Naive B cell (primary cell): ENCODE measurements around the gene MZT2B. TPM values are rescaled to one million over a fixed set of nuclear protein-coding genes. Genes with fewer than 3 reads are reported as not detected.
"Not testable (repeated sequence)": the region's sequence is repeated elsewhere in the genome, so short reads cannot be mapped to it uniquely, and the experiment has no call there.

Source experiments
- ATAC-seq, 2 donors: fragments of 150-1000 bp; cut with Tn5 transposase; 2 replicates each; pipeline ENCODE4 v1.10.0; 2021; ENCODE audit warnings: low read depth in 2 of 2, mild to moderate bottlenecking in 2 of 2, moderate library complexity in 2 of 2
- DNase-seq: peaks from one replicate; pipeline ENCODE4 v3.0.0; 2022
- H3K27ac Mint-ChIP-seq, 6 donors: one replicate each; pipeline ENCODE4 v1.8.0; 2020 to 2022; ENCODE audit warnings: mild to moderate bottlenecking in 6 of 6, mixed read lengths in 6 of 6, moderate library complexity in 5 of 6, inconsistent platforms in 2 of 6
- H3K27me3 Mint-ChIP-seq, 3 donors: one replicate each; pipeline ENCODE4 v1.8.0; 2021 to 2022; ENCODE audit warnings: mixed read lengths in 3 of 3, mild to moderate bottlenecking in 1 of 3
- H3K36me3 Mint-ChIP-seq, 2 donors: one replicate each; pipeline ENCODE4 v1.8.0; 2020 to 2022; ENCODE audit warnings: mixed read lengths in 2 of 2, inconsistent platforms in 1 of 2, mild to moderate bottlenecking in 1 of 2
- H3K4me1 Mint-ChIP-seq, 3 donors: one replicate each; pipeline ENCODE4 v1.8.0; 2020 to 2022; ENCODE audit warnings: mixed read lengths in 3 of 3, inconsistent platforms in 1 of 3, mild to moderate bottlenecking in 1 of 3, moderate library complexity in 1 of 3
- H3K4me3 Mint-ChIP-seq, 8 donors: one replicate each; pipeline ENCODE4 v1.8.0; 2020 to 2022; ENCODE audit warnings: mild to moderate bottlenecking in 8 of 8, mixed read lengths in 8 of 8, moderate library complexity in 8 of 8, inconsistent platforms in 2 of 8
- H3K9me3 Mint-ChIP-seq, 7 donors: one replicate each; pipeline ENCODE4 v1.8.0; 2020 to 2022; ENCODE audit warnings: mixed read lengths in 7 of 7, mild to moderate bottlenecking in 5 of 7, inconsistent platforms in 2 of 7, moderate library complexity in 1 of 7
- polyA plus RNA-seq, 6 donors: library from polyadenylated mRNA; unstranded; fragments of 300-500 nt; fragmentation: Illumina TruSeq; gene quantifications; one replicate each; pipeline ENCODE4 v1.2.3, GENCODE V29; 2021; ENCODE audit warnings: low read depth in 6 of 6

The MZT2B gene
- polyA plus RNA-seq, 6 donors from 2014 or later = 118 to 165 (median 141) TPM

DNA sequence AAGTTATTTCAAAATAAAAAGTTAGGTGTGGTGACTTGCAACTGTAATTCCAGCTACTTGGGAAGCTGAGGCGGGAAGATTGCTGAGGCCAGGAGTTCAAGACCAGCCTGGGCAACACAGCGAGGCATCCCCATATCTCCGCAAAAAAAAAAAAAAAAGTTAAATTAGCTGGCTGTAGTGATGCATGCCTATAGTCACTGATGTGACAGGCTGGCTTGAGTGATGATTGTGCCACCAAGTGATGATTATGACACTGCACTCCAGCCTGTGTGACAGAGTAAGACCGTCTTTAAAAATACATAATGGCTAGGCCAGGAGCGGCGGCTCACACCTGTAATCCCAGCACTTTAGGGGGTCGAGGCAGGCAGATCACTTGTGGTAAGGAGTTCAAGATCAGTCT is 12.2 kb upstream of the MZT2B start:
- Mint-ChIP-seq H3K9me3 (no peaks in the 10 kb centered on the region), H3K4me3 (no peak overlapping the region), H3K27ac (no peak overlapping the region), H3K36me3 (peaks cover 5% of the 10 kb centered on the region in 2 donors), H3K27me3 (no peaks in the 10 kb centered on the region), H3K4me1 (no peaks in the 10 kb centered on the region)
- no peak for DNase-seq
- no peak for ATAC-seq

DNA sequence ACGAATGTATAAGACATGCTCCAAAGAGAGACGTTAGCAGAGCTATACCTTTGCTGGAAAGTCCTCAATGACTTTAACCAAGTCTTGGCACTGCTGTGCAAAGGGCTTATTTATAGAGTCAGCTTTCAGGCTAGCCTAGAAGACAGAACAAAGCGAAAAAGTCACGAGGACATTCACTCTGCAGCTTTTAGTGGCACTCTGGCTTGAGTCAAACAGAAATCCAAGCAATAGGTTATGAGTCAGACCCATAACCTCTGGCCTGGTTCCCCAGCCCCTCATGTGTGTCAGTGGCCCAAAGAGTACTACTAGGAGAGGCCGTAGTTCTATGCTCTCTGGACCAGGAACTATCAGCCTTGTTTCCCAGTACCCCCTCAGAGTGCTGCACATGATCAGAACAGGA is 7.2 kb upstream of the MZT2B start:
- not testable (repeated sequence) for H3K9me3 Mint-ChIP-seq, H3K36me3 Mint-ChIP-seq, ATAC-seq, DNase-seq, H3K27me3 Mint-ChIP-seq, H3K27ac Mint-ChIP-seq
- Mint-ChIP-seq H3K4me1 (peaks cover 4 to 10% (median 8%) of the 10 kb centered on the region in 3 donors), H3K4me3 (peak overlapping the region in 1 of 8 donors; percentile 30)

DNA sequence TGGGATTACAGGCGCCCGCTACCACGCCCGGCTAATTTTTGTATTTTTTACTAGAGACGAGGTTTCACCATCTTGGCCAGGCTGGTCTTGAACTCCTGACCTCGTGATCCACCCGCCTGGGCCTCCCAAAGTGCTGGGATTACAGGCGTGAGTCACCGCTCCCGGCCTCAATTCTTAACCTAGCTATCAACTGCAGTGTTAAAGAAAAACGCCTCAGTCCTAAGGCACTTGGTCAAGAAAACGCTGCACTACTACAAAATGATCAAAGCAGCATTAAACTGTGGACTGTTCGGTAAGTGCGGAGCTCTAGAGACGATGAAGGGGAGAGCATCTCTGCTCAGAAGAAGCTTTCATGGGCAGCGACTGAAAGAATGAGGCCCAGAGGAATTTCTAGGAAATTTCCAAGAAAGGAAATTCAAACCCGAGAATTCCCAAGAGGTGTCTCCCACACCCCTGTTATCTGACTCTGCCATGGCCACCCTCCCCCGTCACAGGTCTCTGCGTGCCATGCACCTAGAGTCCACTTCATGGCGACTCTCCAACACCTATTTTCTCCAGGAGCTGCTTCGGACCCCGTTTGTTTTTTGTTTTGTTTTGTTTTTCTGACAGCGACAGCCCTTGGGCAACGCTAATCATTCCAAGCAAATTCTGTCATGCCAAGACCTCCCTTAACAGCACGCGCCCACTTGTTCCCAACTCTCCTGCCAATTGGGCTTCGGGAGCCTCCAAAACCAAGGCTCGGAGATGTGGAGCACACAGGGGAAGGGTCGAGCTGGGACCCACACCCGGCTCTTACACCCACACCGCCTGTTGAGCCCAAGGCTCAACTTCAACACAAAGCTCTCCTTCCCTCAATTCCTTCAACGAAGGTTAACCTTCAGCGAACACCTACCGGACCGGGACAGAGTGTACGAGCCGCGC is 1.4 kb upstream of the MZT2B start:
- H3K27me3 Mint-ChIP-seq, DNase-seq, ATAC-seq, H3K36me3 Mint-ChIP-seq, H3K9me3 Mint-ChIP-seq: not testable (repeated sequence)
- H3K4me1 Mint-ChIP-seq = peaks cover 16 to 39% (median 38%) of the 10 kb centered on the region in 3 donors
- H3K27ac Mint-ChIP-seq = peak overlapping the region; percentile 88 to 97 (median 94)
- H3K4me3 Mint-ChIP-seq = peak overlapping the region; percentile 87 to 98 (median 92)

DNA sequence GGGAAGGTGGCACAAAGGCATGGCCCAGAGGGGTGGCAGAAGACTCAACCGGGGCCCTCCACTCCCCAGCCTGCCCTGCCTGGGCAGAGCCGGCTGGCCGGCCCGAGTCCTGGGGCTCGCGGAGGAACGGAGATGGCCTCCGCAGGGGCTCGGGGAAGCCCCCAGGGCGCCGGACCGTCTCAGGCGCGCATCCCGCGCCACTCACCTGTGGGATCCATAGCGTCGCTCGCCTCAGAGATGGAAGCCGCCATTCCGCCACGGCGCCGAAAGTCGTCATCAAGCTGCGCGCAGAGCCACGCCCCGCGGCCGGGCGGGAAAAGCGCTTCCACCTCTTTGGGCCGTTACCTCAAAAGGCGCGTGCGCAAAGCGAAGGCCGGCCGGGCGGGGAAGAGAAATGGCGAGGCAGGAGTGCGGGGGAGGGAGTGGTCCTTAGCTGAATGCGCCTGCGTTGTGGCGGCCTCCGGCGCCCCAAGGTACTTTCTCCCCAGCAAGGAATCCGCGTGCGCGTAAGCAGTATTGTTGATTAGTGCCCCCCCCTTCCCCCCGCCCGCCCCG is 660 bp upstream of the MZT2B start, which contains the start of gene SMPD4:
Gene SMPD4, minus strand, starts transcription at position 278 of the 555 bp plus-strand sequence. CDS start 5,010 bp downstream, outside the sequence.
- DNase-seq = peak; percentile 98
- H3K27me3 Mint-ChIP-seq = no peaks in the 10 kb centered on the region
- peak; percentile 71 to 74 for ATAC-seq
- H3K4me3 Mint-ChIP-seq = peak within 1 kb of the TSS; percentile 87 to 98 (median 92)
- peaks cover 19 to 46% (median 43%) of the 10 kb centered on the region in 3 donors for H3K4me1 Mint-ChIP-seq
- no peaks in the 10 kb centered on the region for H3K36me3 Mint-ChIP-seq
- peak within 1 kb of the TSS; percentile 88 to 97 (median 94) for H3K27ac Mint-ChIP-seq
- no peaks in the 10 kb centered on the region for H3K9me3 Mint-ChIP-seq

DNA sequence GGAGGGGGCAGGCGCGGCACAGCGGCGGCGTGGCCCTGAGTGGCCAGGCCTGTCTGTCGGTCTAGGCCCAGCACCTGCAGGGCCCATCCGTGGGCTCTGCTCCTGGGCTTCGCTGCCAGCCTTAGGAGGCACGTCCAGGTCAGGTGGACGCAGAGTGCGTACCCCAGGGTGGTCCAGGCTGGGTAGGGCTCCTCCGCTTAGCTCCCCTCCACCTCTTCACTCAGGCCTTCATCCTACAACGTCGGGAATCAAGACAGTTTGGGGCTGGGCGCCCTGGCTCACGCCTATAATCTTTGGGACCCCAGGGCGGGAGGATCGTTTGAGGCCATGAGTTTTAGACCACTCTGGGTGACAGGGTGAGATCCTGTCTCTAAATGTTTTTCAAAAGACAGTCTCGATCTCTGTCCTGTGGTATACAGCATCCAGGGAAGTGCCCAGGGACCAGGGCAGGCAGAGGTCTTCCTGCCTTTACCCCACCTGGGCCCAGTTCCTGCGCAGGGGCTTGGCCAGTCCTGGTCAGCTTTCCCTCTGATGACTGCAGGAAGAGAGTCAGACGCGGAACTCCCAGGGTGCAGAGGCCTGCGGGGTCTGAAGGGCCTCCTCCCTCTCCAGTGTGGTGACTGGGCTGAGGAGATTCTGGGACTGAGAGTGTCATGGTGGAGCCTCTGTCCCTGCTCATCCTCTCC is 907 bp downstream of the MZT2B start:
- not testable (repeated sequence) for ATAC-seq, DNase-seq, H3K27me3 Mint-ChIP-seq, H3K9me3 Mint-ChIP-seq, H3K36me3 Mint-ChIP-seq
- peak overlapping the region; percentile 57 to 89 (median 76) for H3K4me3 Mint-ChIP-seq
- peak overlapping the region in 1 of 6 donors; percentile 51 for H3K27ac Mint-ChIP-seq
- peaks cover 15 to 42% (median 40%) of the 10 kb centered on the region in 3 donors for H3K4me1 Mint-ChIP-seq

DNA sequence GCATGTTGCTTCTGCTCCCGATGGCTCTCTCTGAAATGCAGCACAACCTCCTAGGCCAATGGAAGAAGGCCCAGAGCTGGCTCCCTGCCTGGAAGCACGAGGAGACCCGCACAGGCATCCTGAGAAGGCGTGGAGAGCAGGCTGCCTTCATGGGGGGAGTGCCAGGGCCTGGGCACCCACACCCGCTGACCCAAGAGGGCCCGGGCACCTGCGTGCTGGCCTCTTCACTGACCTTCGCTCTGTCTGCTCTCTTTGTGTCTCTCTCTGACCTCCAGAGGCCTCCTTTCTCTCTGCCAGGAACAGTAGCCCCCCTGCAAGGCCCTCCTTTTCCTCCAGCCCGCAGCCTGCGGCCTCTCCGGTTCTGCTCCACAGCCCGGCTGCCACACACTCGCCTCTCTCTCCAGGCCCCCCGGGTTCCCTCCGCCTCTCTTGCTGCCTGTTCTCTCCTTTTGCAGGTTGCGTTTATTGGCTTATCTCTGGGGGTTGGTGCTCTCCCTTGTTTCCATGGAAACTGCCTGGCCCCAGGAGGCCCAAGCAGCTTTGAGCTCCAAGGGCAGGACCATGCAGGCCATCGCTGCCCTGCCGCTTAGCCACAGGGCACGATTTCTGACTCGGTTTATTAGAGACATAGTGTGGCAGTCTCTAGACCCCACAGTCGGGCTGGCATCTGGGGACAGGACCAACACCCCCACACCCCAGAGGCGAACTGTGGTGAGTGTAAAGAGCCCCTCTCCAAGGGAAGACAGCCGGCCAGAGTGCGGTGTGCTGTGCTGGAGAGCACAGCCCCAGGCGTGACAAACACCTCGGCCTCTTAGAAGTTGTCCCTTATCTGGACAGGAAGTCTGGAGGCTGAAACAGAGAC is 1.7 kb downstream of the MZT2B start:
- Mint-ChIP-seq H3K36me3 (no peaks in the 10 kb centered on the region), H3K4me1 (peaks cover 15 to 39% (median 36%) of the 10 kb centered on the region in 3 donors), H3K27ac (peak overlapping the region in 4 of 6 donors; percentile 29 to 71 (median 46)), H3K27me3 (no peaks in the 10 kb centered on the region), H3K4me3 (peak overlapping the region; percentile 57 to 89 (median 74)), H3K9me3 (no peaks in the 10 kb centered on the region)
- ATAC-seq (no peak), DNase-seq (no peak)

DNA sequence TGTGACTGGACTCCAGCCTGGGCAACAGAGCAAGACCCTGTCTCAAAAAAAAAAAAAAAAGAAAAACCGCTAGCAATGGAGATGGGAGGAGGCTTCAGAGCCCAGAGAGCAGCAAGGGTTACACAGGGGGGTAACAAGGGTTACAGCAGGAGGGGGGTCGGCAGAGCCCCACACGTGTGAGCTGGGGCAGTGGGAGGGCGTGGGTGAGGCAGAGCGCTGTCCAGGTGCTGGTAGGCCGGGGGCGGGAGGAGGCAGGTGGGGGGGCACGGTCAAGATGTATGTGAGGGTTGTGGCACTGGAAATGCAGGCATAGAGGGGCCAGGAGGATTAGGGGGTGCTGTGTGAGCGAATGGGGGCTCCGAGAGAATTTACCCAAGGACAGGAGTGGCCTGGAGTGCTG is 3.4 kb downstream of the MZT2B start:
- Mint-ChIP-seq H3K27me3 (no peaks in the 10 kb centered on the region), H3K27ac (peak overlapping the region in 1 of 6 donors; percentile 11), H3K4me3 (peak overlapping the region in 3 of 8 donors; percentile 25 to 84 (median 41)), H3K4me1 (peaks cover 15 to 33% (median 27%) of the 10 kb centered on the region in 3 donors), H3K9me3 (no peaks in the 10 kb centered on the region), H3K36me3 (no peaks in the 10 kb centered on the region)
- DNase-seq (no peak), ATAC-seq (no peak)

DNA sequence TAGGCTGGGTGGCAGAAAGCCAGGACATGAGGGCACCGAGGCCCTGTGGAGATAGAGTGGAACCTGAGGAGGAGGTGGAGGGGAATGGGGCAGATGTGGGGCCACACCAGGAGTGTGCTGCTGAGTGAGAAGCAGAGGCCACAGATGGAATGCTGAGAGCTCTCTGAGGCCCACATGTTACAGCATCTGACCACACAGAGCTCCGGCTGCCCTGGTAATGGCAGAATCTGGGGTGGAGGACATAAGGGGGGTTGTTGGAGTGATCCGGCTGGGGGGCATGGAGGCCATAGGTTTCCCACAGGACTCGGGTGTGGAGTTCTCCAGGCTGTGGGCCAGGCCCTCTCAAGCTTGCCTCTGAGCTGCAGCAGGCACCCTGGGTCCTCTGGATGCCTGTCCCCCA is 3.8 kb downstream of the MZT2B start:
- no peaks in the 10 kb centered on the region for H3K36me3 Mint-ChIP-seq
- H3K9me3 Mint-ChIP-seq = no peaks in the 10 kb centered on the region
- H3K27me3 Mint-ChIP-seq = no peaks in the 10 kb centered on the region
- peak overlapping the region in 3 of 8 donors; percentile 6 to 41 (median 25) for H3K4me3 Mint-ChIP-seq
- DNase-seq = no peak
- peak overlapping the region in 2 of 6 donors; percentile 10 to 11 for H3K27ac Mint-ChIP-seq
- no peak for ATAC-seq
- peaks cover 15 to 28% (median 22%) of the 10 kb centered on the region in 3 donors for H3K4me1 Mint-ChIP-seq

DNA sequence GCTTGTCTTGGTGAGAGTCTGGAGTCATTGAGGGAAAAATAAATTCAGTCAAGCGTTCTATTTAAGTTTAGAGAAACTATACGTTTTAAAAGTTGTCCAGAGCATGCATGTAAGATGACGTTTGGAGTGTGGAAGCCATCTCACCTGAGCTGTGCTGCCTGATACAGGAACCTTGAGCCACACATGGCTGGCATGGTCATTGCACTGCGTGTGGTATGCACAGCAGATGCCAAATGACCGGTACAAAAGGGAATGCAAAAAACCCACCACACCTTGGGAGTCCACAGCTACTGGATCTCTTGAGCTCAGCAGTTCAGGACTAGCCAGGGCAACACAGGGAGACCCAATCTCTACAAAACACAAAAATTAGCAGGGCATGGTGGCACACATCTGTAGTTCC is 4.3 kb downstream of the MZT2B start:
- Mint-ChIP-seq H3K4me3 (no peak overlapping the region), H3K36me3 (peaks cover 0 to 4% of the 10 kb centered on the region in 2 donors), H3K27ac (peak overlapping the region in 1 of 6 donors; percentile 19), H3K27me3 (no peaks in the 10 kb centered on the region), H3K9me3 (no peaks in the 10 kb centered on the region), H3K4me1 (peaks cover 15 to 23% (median 20%) of the 10 kb centered on the region in 3 donors)
- ATAC-seq = no peak
- no peak for DNase-seq

DNA sequence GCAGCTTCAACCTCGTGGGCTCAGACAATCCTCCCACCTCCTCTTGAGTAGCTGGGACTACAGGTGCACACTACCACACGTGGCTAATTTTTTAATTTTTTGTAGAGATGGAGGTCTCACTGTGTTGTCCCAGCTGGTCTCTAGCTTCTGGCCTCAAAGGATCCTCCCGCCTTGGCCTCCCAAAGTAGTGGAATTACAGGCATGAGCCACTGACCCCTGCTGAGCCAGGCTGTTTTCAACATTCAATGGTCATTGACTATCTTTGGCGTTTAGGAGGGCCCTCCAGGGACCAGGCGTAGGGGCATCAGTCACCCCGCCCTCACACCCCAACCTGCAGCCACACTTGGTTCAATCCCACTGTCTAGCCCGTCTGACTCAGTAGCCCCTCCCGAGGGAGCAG is 5.2 kb downstream of the MZT2B start:
- no peak for ATAC-seq
- no peak for DNase-seq
- Mint-ChIP-seq H3K27me3 (no peaks in the 10 kb centered on the region), H3K36me3 (peaks cover 0 to 6% of the 10 kb centered on the region in 2 donors), H3K27ac (no peak overlapping the region), H3K4me1 (peaks cover 15 to 23% (median 20%) of the 10 kb centered on the region in 3 donors), H3K4me3 (no peak overlapping the region), H3K9me3 (no peaks in the 10 kb centered on the region)

DNA sequence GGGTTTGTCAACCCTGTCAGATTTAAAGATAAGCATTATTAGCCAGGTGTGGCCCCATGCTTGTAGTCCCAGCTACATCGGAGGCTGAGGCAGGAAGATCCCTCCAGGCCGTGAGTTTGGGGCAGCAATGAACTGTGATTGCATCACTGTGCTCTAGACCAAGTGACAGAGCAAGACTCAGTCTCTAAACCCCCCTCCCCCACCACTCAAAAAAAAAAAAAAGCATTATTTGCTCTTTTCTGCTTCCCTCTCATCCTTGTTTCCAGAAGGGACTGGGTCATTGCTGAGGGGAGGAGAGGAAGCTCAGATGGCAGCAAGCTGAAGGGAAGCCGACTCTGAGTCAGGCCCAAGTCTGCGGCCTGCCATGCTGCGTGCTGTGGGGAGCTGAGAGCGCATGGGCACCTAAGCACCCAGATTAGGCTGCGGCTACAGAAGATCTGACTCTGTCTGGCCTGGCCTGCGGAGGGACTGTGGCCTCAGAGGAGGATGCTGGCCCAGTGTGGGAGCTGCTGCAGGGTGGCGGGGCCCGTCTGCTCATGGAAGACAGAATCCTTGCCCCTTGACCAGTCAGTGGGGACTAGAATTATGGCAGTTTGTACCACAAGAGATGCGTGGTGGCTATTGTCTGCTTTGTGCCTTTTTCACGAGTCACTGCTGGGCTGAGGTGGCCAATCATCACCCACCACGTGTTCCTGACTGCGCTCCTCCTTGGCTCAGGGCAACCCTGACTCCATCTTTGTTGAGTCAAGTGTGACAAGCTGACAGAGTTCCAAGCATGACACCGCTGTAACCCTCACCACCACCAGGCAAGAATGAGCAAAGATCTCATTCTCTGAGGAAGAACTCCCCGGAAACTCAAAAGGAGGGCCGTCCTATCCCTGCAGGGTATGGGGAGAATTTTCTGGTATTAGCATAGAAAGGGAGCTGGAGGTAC is 6.1 kb downstream of the MZT2B start:
- ATAC-seq, H3K36me3 Mint-ChIP-seq, H3K27me3 Mint-ChIP-seq, H3K27ac Mint-ChIP-seq, H3K9me3 Mint-ChIP-seq, H3K4me3 Mint-ChIP-seq, DNase-seq: not testable (repeated sequence)
- H3K4me1 Mint-ChIP-seq = peaks cover 12 to 20% (median 17%) of the 10 kb centered on the region in 3 donors

DNA sequence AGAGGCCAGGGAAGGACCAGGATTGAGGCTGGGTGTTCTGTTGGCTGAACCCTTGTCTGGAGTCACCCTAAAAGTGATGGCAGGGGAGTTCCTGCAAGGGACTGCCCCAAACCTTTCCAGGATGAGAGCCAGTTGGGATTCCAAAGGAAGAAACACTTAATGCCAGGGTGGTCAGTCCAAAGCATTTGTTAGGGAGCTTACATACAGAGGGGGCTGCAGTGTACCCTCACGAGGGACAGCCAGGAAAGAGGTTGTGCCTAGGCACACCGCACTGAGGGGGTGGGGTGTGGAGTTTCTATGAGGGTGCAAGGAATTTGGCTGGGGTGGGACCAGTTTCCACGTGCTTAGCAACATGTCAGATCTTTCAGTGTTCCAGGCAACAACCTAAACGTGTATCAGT is 6.9 kb downstream of the MZT2B start:
- DNase-seq, ATAC-seq, H3K27ac Mint-ChIP-seq, H3K4me3 Mint-ChIP-seq, H3K36me3 Mint-ChIP-seq, H3K27me3 Mint-ChIP-seq, H3K9me3 Mint-ChIP-seq: not testable (repeated sequence)
- H3K4me1 Mint-ChIP-seq = peaks cover 8 to 12% (median 10%) of the 10 kb centered on the region in 3 donors
